ENCODE measurements around the gene FAM216A. TPM values are rescaled to one million over a fixed set of nuclear protein-coding genes. Genes with fewer than 3 reads are reported as not detected.

The FAM216A gene
- total RNA-seq, 1 donor from 2014 or later, result 5.7 TPM

DNA sequence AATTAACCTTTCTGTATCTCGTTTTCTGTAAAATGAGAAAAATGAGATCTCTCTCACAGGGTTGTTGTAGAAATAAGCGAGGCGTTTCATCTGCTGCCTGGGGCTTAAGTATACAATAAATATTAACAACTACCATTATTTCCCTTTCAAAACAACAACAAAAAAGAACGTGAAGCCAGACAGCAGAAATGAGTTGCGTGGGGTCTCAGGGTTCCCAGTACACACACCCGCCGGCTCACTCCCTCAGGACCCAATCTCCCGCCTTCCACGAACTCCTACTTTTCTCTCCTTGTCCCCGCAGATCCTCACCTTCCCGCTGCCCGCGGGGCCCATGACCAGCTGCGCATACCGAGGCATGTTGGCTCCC lies 815 bp upstream of the FAM216A start:
- Histone ChIP-seq H3K4me3 (ENCODE audit: low read depth, low read length) (peak overlapping the region; percentile 82), H3K36me3 (ENCODE audit: control insufficient read depth, insufficient read depth, low read length) (peaks cover 2% of the 10 kb centered on the region), H3K27me3 (ENCODE audit: control insufficient read depth, insufficient read depth, low read length) (no peaks in the 10 kb centered on the region)
- DNase-seq (ENCODE audit: low read depth), result no peak
- TF ChIP-seq, protein P1, sequence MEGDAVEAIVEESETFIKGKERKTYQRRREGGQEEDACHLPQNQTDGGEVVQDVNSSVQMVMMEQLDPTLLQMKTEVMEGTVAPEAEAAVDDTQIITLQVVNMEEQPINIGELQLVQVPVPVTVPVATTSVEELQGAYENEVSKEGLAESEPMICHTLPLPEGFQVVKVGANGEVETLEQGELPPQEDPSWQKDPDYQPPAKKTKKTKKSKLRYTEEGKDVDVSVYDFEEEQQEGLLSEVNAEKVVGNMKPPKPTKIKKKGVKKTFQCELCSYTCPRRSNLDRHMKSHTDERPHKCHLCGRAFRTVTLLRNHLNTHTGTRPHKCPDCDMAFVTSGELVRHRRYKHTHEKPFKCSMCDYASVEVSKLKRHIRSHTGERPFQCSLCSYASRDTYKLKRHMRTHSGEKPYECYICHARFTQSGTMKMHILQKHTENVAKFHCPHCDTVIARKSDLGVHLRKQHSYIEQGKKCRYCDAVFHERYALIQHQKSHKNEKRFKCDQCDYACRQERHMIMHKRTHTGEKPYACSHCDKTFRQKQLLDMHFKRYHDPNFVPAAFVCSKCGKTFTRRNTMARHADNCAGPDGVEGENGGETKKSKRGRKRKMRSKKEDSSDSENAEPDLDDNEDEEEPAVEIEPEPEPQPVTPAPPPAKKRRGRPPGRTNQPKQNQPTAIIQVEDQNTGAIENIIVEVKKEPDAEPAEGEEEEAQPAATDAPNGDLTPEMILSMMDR (IDR thresholded peaks at IDR 0.05; ENCODE audit: insufficient read depth, low read length, poor library complexity, severe bottlenecking), result no peak

DNA sequence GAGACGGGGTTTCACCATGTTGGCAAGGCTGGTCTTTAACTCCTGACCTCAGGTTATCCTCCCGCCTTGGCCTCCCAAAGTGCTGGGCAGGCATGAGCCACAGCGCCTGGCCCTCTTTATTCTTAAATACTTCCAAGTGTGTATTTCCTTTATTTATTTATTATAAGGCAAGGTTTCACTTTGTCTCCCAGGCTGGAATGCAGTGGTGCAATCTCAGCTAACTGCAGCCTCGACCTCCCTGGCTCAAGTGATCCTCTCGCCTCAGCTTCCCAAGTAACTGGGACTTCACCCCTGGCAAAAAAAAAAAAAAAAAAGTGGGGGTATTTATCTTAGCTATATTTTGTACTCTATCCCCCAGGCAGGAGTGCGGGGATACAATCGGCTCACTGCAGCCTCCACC lies 6.8 kb downstream of the FAM216A start:
- TF ChIP-seq, protein P1 (IDR thresholded peaks at IDR 0.05; ENCODE audit: insufficient read depth, low read length, poor library complexity, severe bottlenecking), result no peak
- no peak for DNase-seq (ENCODE audit: low read depth)
- Histone ChIP-seq H3K4me3 (ENCODE audit: low read depth, low read length) (no peak overlapping the region), H3K27me3 (ENCODE audit: control insufficient read depth, insufficient read depth, low read length) (no peaks in the 10 kb centered on the region), H3K36me3 (ENCODE audit: control insufficient read depth, insufficient read depth, low read length) (no peaks in the 10 kb centered on the region)

DNA sequence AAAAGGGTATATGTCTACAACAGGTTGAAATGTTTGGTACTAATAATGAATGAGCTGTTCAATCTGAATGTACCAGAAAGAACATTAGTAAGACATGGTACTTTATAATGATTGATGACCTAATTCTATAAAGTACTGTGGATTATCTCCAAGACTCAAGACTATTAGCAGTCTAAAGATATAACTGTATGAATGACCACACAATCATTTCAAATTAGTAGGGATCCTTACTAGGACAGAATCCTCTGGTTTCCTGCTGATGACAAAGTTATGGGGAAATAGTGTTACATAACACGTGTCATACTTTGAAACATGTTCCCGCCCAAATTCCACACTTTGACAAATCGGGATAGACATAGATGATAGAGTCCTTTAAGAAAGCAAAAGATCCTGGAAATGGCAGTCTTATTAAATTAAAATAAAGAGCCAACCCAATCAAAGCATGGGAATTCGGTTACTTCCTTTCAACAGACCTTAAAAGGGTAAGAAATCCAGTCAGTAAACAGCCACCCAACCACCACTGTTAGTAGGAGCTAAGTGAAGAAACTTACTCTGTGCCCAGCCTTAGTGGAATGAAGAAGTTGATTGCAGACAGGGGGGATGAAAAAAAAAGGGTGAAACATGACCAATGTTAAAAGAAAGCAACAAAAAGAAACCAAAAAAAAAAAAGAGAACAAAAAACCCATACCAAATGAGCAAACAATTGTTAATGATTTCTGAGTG lies 30.5 kb downstream of the FAM216A start:
- Histone ChIP-seq H3K4me3 (ENCODE audit: low read depth, low read length) (no peak overlapping the region), H3K36me3 (ENCODE audit: control insufficient read depth, insufficient read depth, low read length) (no peaks in the 10 kb centered on the region), H3K27me3 (ENCODE audit: control insufficient read depth, insufficient read depth, low read length) (no peaks in the 10 kb centered on the region)
- TF ChIP-seq, protein P1 (IDR thresholded peaks at IDR 0.05; ENCODE audit: insufficient read depth, low read length, poor library complexity, severe bottlenecking), result no peak
- DNase-seq (ENCODE audit: low read depth), result no peak

DNA sequence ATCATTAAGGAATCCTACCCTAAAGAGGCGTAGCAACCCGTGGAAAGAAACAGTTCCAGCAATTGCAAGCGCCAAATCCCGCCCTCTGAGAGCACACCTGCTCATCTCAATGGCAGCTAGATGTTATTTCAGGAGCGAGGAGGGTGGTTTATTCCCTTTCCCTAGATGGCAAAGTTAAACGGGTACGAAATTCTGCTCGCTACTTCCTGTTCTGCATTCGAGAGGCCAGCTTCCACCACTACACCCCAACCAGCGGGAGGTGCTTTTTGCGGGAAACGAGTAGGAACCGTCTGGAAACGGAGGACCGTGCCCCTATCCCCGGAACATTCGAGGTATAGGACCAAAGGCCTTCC lies 32.7 kb downstream of the FAM216A start:
- Histone ChIP-seq H3K4me3 (ENCODE audit: low read depth, low read length) (peak overlapping the region; percentile 84), H3K36me3 (ENCODE audit: control insufficient read depth, insufficient read depth, low read length) (no peaks in the 10 kb centered on the region), H3K27me3 (ENCODE audit: control insufficient read depth, insufficient read depth, low read length) (no peaks in the 10 kb centered on the region)
- TF ChIP-seq, protein P1 (IDR thresholded peaks at IDR 0.05; ENCODE audit: insufficient read depth, low read length, poor library complexity, severe bottlenecking), result no peak
- peak; percentile 31 for DNase-seq (ENCODE audit: low read depth)

DNA sequence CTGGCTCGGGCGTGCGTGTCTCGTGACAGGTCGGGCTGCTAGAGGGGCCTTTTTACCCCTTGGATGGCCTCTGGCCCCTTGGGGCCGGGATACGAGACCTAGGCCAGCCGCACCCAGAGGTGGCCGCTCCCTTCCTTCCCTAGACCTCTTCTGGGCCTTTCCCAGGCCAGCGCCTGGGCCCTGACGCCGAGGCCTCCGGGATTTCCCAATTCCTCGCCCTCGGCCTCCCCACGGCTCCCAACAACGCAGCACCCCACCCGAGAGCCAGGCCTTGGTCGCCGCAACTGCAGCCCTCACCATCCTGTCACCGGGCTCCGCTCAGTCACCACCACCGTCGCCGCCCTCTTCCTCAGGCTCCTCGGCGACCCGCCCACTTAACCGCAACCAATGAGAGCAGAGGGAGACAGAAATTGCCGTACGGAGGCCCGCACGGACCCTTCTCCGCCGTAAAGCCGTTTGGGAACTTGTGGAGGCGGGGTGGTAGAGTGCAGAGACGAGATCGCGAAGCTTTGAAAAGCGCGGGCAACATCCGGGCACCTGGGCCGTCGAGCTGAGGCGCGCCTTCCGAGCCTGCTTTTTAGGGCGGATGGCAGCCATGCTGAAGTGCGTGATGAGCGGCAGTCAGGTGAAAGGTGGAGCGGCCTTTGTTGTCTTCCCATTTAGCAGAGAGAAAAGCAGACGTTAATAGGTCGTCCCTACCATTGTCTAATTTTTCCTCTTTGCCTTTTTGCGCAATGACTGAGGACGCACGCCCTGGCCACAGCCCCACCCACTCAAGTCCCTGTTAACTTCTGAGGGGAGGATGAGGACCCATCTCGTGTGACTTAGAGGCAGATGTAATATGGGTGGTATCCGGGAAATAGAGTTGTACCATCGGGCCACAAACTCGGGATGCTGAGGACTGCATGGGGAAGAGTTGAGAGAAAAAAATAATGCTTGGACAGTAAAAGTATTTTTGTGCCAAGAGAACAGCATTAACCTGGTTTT lies 33.4 kb downstream of the FAM216A start, which contains the start of the genes RAD9B and VPS29:
TSS of gene RAD9B (plus strand) at position 580 of the 987 bp plus-strand sequence. CDS start at position 587, 7 bp downstream.
TSS of gene VPS29 (minus strand) at position 360 of the 987 bp plus-strand sequence. CDS start at position 300, 60 bp downstream.
- TF ChIP-seq, protein P1 (IDR thresholded peaks at IDR 0.05; ENCODE audit: insufficient read depth, low read length, poor library complexity, severe bottlenecking), result no peak
- DNase-seq (ENCODE audit: low read depth), result peak; percentile 96
- H3K36me3 ChIP-seq (ENCODE audit: control insufficient read depth, insufficient read depth, low read length), result no peaks in the 10 kb centered on the region
- H3K27me3 ChIP-seq (ENCODE audit: control insufficient read depth, insufficient read depth, low read length), result no peaks in the 10 kb centered on the region
- H3K4me3 ChIP-seq (ENCODE audit: low read depth, low read length), result peak within 1 kb of the TSS; percentile 84

All from kidney epithelial cell (primary cell).